T follicular helper cell (primary cell): ENCODE data around the gene TLR4.

Source experiments
- DNase-seq: peaks from one replicate; pipeline ENCODE4 v3.0.0-alpha.2; 2020; ENCODE audit warnings: low read depth

Gene TLR4

GRCh38 chr9:117744856-117745389, 40.7 kb downstream of the TLR4 start:
- no peak for DNase-seq

GRCh38 chr9:117745598-117745997, 41.4 kb downstream of the TLR4 start:
- no peak for DNase-seq

GRCh38 chr9:117746263-117746662, 42.1 kb downstream of the TLR4 start:
- no peak for DNase-seq

GRCh38 chr9:117747386-117747970, 43.3 kb downstream of the TLR4 start:
- no peak for DNase-seq

GRCh38 chr9:117750401-117750800, 46.2 kb downstream of the TLR4 start:
- no peak for DNase-seq

GRCh38 chr9:117752894-117753293, 48.7 kb downstream of the TLR4 start:
- no peak for DNase-seq

- no peak for DNase-seq
Observed at GRCh38 chr9:117757561-117758190, 53.5 kb downstream of the TLR4 start.

- DNase-seq = no peak
Observed at GRCh38 chr9:117763314-117763713, 59.1 kb downstream of the TLR4 start.

GRCh38 chr9:117768750-117769395, 64.7 kb downstream of the TLR4 start:
- no peak for DNase-seq

GRCh38 chr9:117771136-117771535, 66.9 kb downstream of the TLR4 start:
- no peak for DNase-seq

GRCh38 chr9:117772960-117773359, 68.8 kb downstream of the TLR4 start:
- no peak for DNase-seq
